Gastrocnemius medialis (tissue), 4 donors: ENCODE results near the gene DDT. TPM values are rescaled to one million over a fixed set of nuclear protein-coding genes. Genes with fewer than 3 reads are reported as not detected.
A peak's percentile ranks its signal among the peaks of the same experiment; 100 is the strongest.
"Not testable (repeated sequence)": the region's sequence is repeated elsewhere in the genome, so short reads cannot be mapped to it uniquely, and the experiment has no call there.

Experiments
- ATAC-seq, 2 donors: fragments of 150-250 bp; one replicate each; pipeline ENCODE4 v1.9.1; 2016
- DNase-seq, 2 donors: peaks; one replicate each; pipeline ENCODE4 v3.0.0-alpha.2; 2019
- H3K27ac ChIP-seq, 4 donors: fragments of 200-600 bp; sonication (generic); 1 replicate in 1 of 4; 2 replicates in 3 of 4; pipeline ENCODE4 v1.5.1; 2016 to 2018; ENCODE audit warnings: mild to moderate bottlenecking in 2 of 4, moderate library complexity in 1 of 4
- H3K27me3 ChIP-seq, 3 donors: fragments of 200-600 bp; sonication (generic) in 2 of 3; 1 replicate in 1 of 3; 2 replicates in 2 of 3; pipeline versions ENCODE4 v1.5.1 to v1.6.0; 2016 to 2019; ENCODE audit warnings: mild to moderate bottlenecking in 1 of 3, moderate library complexity in 1 of 3
- H3K36me3 ChIP-seq, 2 donors: fragments of 200-600 bp; sonication (generic) in 1 of 2; one replicate each; pipeline ENCODE4 v1.5.1; 2017 to 2018
- H3K4me1 ChIP-seq, 2 donors: fragments of 200-600 bp; sonication (generic) in 1 of 2; one replicate each; pipeline ENCODE4 v1.5.1; 2016 to 2017; ENCODE audit warnings: mild to moderate bottlenecking in 2 of 2
- H3K4me3 ChIP-seq, 4 donors: fragments of 200-600 bp; sonication (generic) in 3 of 4; 1 replicate in 1 of 4; 2 replicates in 3 of 4; pipeline ENCODE4 v1.5.1; 2016 to 2019; ENCODE audit warnings: mild to moderate bottlenecking in 2 of 4
- H3K9me3 ChIP-seq, 3 donors: fragments of 200-600 bp; sonication (generic) in 2 of 3; 1 replicate in 1 of 3; 2 replicates in 2 of 3; pipeline ENCODE4 v1.5.1; 2016 to 2019
- CTCF ChIP-seq, 5 experiments: fragments of 450-650 bp in 3 of 5; fragments of 200-600 bp in 2 of 5; sonication (generic) in 2 of 5; IDR thresholded peaks in 4 of 5; conservative IDR thresholded peaks in 1 of 5; 1 replicate in 4 of 5; 2 replicates in 1 of 5; pipeline ENCODE4 v1.5.1; 2016 to 2019; ENCODE audit warnings: antibody characterized with exemption in 5 of 5, mild to moderate bottlenecking in 3 of 5, moderate library complexity in 3 of 5
- in situ Hi-C, 4 donors: fragments of 200-750 bp; cut with MboI; loops; one replicate each; pipeline versions ENCODE4 v1.15.0 to v1.8.0; 2017; ENCODE audit warnings: low sequenced_read_pairs in 4 of 4
- intact Hi-C: fragments of 100-400 bp; cut with DNase I; formaldehyde crosslinking; loops from one replicate; pipeline ENCODE4 v1.15.1; 2023; ENCODE audit warnings: low total_unique reads
- total RNA-seq, 4 donors: library from RNA; depleted of rRNA; stranded (reverse); fragments of >200 nt; gene quantifications; one replicate each; pipeline versions ENCODE4 v1.1.0 to v1.2.3, GENCODE V29; 2016

DDT gene
- total RNA-seq, 4 donors from 2014 or later = 98.1 to 134 (median 107) TPM

- DNase-seq, H3K9me3 ChIP-seq, H3K4me3 ChIP-seq, intact Hi-C loops, H3K27ac ChIP-seq, in situ Hi-C loops, H3K36me3 ChIP-seq, H3K27me3 ChIP-seq, H3K4me1 ChIP-seq: not testable (repeated sequence)
- peak; percentile 67 to 77 for ATAC-seq
Observed at GRCh38 chr22:23961084-23961771, 13.0 kb downstream of the DDT start, which contains the start of gene GSTT2B. Gene GSTT2B (minus strand): TSS chr22:23961195. CDS start chr22:23961131, 64 bp downstream.

- peak; percentile 85 to 86 for ATAC-seq
Observed at GRCh38 chr22:23956301-23956900, 17.8 kb downstream of the DDT start.

GRCh38 chr22:23955886-23956285 lies 18.4 kb downstream of the DDT start:
- H3K27ac ChIP-seq, H3K4me3 ChIP-seq, H3K9me3 ChIP-seq, H3K36me3 ChIP-seq, in situ Hi-C loops, ATAC-seq, H3K4me1 ChIP-seq, DNase-seq, H3K27me3 ChIP-seq: not testable (repeated sequence)
- intact Hi-C loops = loop anchor here (5.0 kb wide), 1 partner anchor 221 kb away; no protein-coding TSS in a partner anchor

More at GRCh38 chr22:23956301-23956900, 17.8 kb downstream of the DDT start:
- peak; percentile 84 to 91 (median 89) for TF ChIP-seq CTCF (IDR thresholded peaks at IDR 0.05 in 4 of 5, conservative IDR thresholded peaks at IDR 0.05 in 1 of 5)
- H3K27ac ChIP-seq, in situ Hi-C loops, H3K27me3 ChIP-seq, H3K4me1 ChIP-seq, H3K36me3 ChIP-seq, H3K4me3 ChIP-seq, H3K9me3 ChIP-seq: not testable (repeated sequence)
- peak; percentile 61 to 69 for DNase-seq
- intact Hi-C loops = loop anchor here (5.0 kb wide), 1 partner anchor 221 kb away; no protein-coding TSS in a partner anchor

GRCh38 chr22:23954991-23955305 lies 19.3 kb downstream of the DDT start:
- H3K9me3 ChIP-seq, DNase-seq, H3K27ac ChIP-seq, H3K36me3 ChIP-seq, in situ Hi-C loops, ATAC-seq, H3K4me1 ChIP-seq, H3K4me3 ChIP-seq, H3K27me3 ChIP-seq: not testable (repeated sequence)
- intact Hi-C loops = loop anchor here (5.0 kb wide), 1 partner anchor 222 kb away; no protein-coding TSS in a partner anchor

- H3K27ac ChIP-seq, in situ Hi-C loops, H3K4me1 ChIP-seq, ATAC-seq, DNase-seq, H3K4me3 ChIP-seq, H3K27me3 ChIP-seq, H3K9me3 ChIP-seq, H3K36me3 ChIP-seq, intact Hi-C loops: not testable (repeated sequence)
Observed at GRCh38 chr22:23954193-23954990, 19.8 kb downstream of the DDT start.

GRCh38 chr22:23953485-23953884 lies 20.8 kb downstream of the DDT start:
- ATAC-seq, DNase-seq, H3K36me3 ChIP-seq, H3K4me3 ChIP-seq, in situ Hi-C loops, H3K4me1 ChIP-seq, H3K27ac ChIP-seq, intact Hi-C loops, H3K27me3 ChIP-seq, H3K9me3 ChIP-seq: not testable (repeated sequence)

- H3K27me3 ChIP-seq, H3K4me1 ChIP-seq, H3K4me3 ChIP-seq, H3K9me3 ChIP-seq, H3K36me3 ChIP-seq, intact Hi-C loops, ATAC-seq, DNase-seq, in situ Hi-C loops, H3K27ac ChIP-seq: not testable (repeated sequence)
Observed at GRCh38 chr22:23952794-23953405, 21.3 kb downstream of the DDT start.

- DNase-seq, intact Hi-C loops, ATAC-seq: not testable (repeated sequence)
Observed at GRCh38 chr22:23951383-23951782, 22.9 kb downstream of the DDT start.

GRCh38 chr22:23949764-23950163 lies 24.5 kb downstream of the DDT start:
- in situ Hi-C loops, DNase-seq, H3K36me3 ChIP-seq, ATAC-seq, H3K27me3 ChIP-seq, H3K9me3 ChIP-seq, H3K27ac ChIP-seq, H3K4me3 ChIP-seq, H3K4me1 ChIP-seq: not testable (repeated sequence)
- intact Hi-C loops = loop anchor here (5.0 kb wide), 1 partner anchor 53 kb away; no protein-coding TSS in a partner anchor

More at GRCh38 chr22:23951383-23951782, 22.9 kb downstream of the DDT start:
- H3K4me1 ChIP-seq, H3K4me3 ChIP-seq, H3K9me3 ChIP-seq, in situ Hi-C loops, H3K27me3 ChIP-seq, H3K36me3 ChIP-seq, H3K27ac ChIP-seq: not testable (repeated sequence)

- in situ Hi-C loops, H3K36me3 ChIP-seq, H3K4me1 ChIP-seq, DNase-seq, H3K9me3 ChIP-seq, H3K27ac ChIP-seq, H3K27me3 ChIP-seq, ATAC-seq, H3K4me3 ChIP-seq: not testable (repeated sequence)
- intact Hi-C loops = loop anchor here (5.0 kb wide), 1 partner anchor 55 kb away; no protein-coding TSS in a partner anchor
Observed at GRCh38 chr22:23947391-23947790, 26.9 kb downstream of the DDT start.
